GM04504 (cell line): ENCODE measurements around the gene TOP2A.

Experiments
- DNase-seq: peaks from one replicate; pipeline ENCODE4 v3.0.0-alpha.2; 2012; ENCODE audit warnings: low read depth

Gene TOP2A

DNA sequence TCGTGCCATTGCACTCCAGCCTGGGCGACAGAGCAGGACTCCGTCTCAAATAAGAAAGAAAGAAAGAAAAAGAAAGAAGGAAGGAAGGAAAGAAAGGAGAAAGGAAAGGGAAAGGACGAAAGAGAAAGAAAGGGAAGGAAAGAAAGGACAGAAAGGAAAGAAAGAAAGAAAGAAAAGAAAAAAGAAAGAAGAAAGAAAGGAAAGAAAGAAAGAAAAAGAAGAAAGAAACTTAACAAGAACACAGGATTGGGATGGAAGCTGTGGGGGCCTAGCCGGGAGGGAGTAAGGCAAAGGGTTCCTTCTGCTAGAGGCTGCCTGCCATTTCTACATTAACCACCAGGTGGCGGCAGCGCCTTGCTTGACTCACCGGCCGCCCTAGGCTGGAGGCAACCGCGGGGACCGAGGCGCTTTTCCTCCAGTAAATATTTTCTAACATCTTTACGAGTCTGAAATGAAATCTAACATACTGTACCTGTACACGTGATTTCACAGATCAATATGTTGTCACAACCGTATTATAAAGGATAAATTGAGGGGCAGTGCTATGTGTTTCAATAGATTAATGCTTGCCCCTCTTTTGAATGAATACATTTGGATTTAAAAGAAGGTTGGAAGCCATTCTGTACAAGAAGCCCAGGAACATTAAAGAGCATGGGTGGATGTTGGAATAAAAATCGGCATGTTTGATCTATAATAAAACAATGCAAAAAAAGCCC, 59.2 kb downstream of the TOP2A start:
- peak; percentile 70 for DNase-seq

DNA sequence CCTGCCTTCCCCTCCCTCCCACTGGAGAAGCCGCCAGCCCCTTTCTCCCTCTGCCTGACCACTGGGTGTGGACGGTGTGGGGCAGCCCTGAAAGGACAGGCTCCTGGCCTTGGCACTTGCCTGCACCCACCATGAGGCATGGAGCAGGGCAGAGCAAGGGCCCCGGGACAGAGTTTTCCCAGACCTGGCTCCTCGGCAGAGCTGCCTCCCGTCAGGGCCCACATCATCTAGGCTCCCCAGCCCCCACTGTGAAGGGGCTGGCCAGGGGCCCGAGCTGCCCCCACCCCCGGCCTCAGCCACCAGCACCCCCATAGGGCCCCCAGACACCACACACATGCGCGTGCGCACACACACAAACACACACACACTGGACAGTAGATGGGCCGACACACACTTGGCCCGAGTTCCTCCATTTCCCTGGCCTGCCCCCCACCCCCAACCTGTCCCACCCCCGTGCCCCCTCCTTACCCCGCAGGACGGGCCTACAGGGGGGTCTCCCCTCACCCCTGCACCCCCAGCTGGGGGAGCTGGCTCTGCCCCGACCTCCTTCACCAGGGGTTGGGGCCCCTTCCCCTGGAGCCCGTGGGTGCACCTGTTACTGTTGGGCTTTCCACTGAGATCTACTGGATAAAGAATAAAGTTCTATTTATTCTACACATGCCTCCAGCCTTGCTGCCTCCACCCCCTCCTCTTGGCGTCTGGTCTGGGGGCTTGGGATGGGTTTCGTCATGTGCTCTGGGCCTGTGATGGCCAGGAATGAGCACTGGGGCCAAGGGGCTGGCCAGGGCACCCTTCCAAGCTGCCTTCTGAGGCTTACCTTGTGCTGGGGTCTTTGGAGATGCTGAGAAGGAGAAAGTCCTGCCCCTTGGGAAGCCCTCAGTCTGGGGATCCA, 60.5 kb downstream of the TOP2A start:
- no peak for DNase-seq

DNA sequence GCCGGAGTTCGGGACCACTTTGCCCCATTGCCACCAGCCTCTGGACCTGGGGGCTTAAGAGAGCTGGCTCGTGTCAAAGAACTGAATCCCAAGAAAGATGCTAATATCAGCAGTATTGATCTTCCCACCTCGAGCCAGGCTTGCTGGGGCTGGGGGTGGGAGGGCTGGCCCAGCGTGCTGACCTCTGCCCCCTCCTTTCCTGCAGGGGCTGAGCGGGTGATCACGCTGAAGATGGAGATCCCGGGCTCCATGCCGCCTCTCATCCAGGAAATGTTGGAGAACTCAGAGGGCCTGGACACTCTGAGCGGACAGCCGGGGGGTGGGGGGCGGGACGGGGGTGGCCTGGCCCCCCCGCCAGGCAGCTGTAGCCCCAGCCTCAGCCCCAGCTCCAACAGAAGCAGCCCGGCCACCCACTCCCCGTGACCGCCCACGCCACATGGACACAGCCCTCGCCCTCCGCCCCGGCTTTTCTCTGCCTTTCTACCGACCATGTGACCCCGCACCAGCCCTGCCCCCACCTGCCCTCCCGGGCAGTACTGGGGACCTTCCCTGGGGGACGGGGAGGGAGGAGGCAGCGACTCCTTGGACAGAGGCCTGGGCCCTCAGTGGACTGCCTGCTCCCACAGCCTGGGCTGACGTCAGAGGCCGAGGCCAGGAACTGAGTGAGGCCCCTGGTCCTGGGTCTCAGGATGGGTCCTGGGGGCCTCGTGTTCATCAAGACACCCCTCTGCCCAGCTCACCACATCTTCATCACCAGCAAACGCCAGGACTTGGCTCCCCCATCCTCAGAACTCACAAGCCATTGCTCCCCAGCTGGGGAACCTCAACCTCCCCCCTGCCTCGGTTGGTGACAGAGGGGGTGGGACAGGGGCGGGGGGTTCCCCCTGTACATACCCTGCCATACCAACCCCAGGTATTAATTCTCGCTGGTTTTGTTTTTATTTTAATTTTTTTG, 61.6 kb downstream of the TOP2A start:
- no peak for DNase-seq

DNA sequence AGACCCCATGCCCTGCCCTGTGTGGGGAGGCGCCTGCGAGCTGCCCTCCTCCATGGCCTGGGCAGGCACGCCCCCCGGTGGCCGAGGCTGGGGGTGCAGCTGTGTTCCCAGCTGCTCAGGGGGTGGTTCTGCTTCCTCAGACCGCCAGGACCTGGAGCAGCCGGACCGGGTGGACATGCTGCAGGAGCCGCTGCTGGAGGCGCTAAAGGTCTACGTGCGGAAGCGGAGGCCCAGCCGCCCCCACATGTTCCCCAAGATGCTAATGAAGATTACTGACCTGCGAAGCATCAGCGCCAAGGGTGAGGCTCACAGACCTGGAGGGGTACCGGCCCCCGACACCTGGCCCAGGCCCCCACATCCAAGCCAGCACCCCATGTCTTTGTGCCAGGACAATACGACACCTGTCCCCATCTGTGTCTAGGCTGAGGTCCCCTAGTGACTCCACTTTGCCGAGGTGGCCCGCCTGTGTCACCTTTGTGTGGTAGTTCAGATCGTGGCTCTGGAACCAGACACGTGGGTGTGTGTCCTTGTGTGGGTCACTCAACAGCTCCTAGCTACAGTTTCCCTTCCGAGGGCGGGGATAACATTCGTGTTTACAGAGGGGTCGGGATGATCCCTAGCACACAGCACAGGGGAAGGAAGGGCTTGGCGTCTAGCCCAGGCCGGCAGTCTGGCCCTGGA, 62.4 kb downstream of the TOP2A start:
- no peak for DNase-seq

DNA sequence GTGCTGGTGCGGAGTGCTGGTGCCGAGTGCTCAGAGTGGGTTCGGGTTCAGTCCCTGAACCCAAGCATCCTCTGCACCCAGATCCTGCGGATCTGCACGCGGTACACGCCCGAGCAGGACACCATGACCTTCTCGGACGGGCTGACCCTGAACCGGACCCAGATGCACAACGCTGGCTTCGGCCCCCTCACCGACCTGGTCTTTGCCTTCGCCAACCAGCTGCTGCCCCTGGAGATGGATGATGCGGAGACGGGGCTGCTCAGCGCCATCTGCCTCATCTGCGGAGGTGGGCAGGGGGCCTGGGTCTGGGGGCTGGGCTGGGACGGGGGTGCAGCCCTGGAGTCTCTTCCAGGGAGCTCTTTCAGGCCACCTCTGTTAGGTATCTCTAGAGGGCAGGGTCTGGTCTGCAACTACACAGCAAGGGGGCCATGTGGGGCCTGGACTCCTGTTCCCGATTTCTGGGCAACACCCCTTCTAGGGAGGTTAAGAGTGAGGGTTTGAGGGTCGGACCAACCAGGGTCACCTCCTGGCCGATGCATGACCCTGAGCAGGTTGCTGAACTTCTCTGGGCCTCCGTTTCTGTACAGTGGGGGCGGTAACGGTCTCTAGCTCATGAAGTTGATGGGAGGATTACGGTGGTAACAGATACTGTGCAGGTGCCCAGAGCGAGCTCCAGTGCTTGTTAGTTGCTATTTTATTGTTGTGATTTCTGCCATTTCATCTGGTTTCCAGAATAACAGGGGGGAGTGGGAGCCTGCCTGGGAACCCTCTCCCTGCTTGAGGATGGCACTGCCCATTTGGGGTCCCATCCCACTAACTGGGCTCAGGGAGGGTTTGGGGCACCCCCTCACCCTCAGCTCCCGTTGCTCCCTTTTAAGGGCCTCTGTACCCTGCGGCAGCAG, 63.2 kb downstream of the TOP2A start:
- DNase-seq, result no peak

DNA sequence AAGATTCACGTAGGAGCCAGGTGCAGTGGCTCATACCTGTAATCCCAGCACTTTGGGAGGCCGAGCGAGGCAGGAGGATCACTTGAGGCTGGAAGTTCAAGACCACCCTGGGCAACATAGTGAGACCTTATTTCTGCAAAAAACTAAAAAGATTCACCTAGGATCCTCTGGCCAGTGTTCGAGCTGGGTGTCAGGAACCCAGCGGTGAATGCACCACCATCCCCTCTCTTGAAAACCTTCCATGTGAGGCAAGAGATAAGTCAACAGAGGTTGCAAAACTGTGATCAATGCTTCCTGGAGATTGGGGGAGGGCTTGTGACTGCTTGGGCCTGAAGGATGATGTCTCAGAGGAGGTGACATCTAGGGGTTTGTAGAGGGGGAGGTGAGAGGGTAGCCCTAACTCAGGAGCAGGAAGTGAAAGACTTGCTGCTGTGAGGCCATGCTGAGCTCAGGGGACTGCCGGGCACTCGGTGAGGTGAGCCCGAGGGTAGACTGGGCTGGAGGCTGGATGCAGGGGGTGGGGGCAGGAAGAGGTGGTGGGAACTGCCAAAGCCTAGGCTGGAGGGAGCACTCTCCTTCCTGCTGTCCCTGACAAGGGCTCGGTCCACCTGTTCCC, 64.8 kb downstream of the TOP2A start:
- no peak for DNase-seq

DNA sequence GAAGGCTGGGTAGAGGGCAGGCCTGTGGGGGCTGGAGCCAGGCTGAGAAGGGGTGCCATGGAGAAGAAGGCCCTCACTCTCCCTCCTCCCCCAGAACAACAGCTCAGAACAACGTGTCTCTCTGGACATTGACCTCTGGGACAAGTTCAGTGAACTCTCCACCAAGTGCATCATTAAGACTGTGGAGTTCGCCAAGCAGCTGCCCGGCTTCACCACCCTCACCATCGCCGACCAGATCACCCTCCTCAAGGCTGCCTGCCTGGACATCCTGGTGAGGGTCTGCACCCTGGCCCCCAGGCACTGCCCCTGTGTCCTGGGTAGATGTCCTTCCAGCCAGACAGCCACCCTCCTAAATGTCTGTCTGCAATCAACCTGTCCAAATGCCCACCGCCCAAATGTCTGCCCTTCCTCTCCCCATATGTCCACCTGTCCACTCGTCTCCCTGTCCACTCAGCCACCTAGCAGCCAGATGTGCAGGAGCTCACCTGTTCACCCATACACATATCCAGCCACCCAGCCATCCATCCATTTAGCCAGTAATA, 65.4 kb downstream of the TOP2A start:
- no peak for DNase-seq

DNA sequence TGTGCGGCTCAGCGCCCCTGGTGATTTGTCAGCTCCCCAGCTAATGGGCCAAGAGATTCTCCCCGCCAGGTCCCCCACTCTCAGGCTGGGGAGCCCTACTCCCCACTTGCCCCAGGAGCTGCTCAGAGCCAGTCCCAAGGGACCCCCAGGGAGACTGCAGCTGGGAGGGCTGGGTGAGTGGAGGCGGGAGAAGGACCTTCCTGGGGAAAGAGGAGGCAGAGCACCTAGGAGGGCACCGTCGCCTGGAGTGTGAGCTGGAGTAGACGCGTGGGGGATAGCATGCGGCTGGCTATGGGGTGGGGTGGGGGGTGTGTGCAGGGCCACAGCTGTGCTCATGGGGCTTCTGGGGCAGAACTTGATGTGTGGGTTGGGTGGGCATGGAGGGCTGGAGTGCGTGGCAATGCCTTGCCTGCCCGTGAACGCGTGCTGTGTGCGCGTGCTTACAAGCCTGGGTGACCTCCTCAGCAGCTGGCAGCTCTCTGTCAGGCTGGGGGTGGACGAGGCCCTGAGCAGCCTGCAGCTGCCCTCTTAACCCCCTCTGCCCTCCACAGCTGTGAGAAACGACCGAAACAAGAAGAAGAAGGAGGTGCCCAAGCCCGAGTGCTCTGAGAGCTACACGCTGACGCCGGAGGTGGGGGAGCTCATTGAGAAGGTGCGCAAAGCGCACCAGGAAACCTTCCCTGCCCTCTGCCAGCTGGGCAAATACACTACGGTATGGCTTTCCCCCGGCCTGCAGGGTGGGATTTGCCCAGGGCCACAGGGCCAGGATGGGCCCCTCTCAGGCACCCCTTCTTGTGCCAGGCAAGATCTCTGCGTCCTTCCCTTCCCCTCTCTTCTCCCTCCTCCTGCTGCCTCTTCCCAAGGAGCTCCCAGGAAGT, 66.1 kb downstream of the TOP2A start:
- no peak for DNase-seq

DNA sequence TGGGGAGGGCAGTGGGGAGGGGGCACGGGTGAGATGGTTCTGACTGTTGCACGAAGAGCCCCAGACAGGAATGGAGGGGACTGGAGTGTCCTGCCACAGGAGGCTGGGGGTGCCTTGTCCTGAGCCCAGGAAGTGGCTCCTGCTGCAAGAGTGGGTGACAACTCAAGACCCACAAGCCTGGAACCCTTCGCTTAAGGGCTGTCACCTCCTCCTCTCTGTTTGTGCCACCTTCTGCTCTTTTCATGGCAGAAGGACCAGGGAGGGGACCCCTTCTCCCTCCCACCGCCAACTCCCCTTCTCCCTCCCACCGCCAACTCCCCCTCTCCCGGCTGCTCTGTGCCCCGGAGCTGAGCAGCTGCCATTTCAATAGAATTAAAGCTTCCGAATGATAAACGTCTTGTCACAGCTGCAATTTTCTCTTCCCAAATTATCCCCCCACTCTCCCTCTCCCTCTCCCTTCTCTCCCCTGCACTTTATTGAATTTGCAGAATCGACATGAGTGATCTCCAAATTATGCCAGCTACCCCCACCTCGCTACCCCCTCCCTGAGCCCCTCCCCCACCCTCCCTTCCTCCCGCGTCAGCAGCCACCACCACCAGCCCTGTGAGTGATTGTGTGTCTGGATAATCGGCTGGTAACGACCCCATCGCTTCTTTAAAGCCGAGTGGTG, 66.9 kb downstream of the TOP2A start:
- DNase-seq, result no peak

DNA sequence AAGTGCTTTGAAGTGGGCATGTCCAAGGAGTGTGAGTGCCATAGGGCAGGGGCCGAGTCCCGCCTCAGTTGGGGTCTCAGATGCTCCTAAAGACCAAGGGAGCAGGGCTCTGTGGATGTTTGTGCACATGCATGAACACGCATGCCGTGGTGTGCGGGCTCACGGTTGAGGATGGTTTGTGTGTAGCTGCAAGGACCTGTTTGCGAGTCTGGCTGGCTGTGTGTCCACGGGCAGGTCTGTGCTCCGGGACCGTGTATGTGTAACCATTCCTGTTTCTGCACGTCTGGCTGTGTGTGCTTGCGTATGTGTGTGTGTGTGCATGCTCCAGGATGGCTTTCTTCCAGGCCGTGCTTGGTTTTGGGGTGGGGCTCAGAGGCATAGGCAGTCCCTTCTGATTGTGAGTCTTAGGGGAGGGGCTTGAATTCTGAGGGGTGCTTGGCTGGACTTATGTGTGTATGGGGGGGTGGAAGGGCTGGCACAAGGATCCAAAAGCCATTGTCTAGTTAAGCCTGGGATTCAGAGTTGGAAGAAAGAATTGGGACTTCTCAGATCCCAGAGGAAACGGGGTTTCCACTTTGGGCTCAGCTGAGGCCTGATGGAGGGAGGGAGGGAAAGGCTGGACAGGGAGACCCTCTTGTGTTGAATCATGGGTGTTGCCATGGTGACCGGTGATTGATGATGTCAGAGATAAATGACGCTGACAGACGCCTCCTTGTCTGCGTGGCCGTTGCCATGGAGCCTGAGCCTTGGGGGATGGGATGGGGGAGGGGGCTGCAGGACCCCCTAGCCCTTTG, 67.6 kb downstream of the TOP2A start:
- no peak for DNase-seq

DNA sequence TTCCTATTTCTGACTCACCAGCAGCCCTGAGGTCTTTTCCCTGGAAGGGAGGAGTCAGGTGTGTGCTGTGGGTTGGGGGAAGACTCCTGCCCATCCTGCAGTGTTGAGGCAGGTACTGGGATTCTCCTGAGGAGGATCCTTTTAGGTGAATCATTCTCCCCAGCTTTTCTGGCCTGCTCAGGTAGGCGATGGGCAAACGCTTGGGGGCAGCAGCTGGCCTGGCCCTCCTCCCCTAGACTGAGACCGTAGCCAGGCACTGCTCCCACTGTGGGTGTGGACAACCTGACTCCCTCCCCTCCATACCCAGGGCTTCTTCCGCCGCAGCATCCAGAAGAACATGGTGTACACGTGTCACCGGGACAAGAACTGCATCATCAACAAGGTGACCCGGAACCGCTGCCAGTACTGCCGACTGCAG, 68.2 kb downstream of the TOP2A start:
- DNase-seq, result no peak

DNA sequence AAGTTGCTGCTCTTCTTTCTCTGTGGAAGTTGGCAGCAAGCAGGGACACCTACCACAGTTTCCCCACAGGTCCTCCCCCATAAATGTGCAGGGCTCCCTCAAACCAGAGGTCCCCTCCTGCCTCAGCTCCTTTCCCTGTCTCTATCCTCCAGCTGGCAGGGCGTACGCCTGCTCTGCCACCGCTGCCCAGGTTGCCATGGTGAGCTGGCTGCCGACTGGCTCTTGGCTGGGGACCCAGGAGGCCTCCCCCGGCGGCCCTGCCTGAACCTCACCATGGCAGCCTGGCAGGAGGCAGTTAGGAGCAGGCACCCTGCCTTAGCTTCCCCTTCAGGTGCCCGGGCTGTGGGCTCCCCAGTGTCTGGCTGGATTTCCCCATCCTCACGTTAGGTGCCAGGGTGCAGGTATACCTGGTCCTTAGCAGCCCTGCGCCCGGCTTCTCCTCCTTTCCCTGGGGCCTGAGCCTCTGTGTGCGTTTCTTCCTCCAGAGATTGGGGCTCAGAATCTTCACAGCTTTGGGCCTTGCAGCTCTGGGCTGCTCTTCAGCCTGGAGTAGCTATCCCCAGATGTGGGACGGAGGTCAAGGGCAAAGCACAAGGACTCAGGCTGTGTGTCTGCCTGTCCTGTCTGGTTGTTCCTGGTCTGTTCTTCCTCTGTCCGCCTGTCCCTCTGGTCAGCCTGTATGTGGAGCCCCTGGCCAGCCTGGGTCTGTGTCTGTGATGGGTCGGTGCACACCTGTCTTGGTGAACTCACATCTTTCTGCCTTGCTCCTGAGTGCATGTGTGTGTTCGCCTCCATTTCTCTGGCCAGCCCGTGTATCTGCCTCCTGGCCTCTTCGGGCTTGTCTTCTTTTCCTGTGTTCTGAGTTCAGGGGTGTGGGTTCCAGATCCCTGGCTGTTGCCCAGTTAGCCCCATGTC, 68.9 kb downstream of the TOP2A start:
- DNase-seq, result no peak

DNA sequence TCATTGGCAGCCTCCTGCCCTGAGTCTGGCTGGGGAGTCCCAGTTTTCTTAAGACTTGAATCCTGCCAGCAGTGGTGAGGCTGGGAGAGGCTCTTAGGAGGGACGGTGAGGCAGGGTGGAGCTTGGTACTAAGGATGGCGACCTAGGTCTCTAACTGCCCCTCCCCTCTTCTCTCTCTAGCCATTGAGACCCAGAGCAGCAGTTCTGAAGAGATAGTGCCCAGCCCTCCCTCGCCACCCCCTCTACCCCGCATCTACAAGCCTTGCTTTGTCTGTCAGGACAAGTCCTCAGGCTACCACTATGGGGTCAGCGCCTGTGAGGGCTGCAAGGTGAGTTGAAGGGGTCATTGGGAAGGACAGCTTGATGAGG, 69.6 kb downstream of the TOP2A start:
- no peak for DNase-seq

DNA sequence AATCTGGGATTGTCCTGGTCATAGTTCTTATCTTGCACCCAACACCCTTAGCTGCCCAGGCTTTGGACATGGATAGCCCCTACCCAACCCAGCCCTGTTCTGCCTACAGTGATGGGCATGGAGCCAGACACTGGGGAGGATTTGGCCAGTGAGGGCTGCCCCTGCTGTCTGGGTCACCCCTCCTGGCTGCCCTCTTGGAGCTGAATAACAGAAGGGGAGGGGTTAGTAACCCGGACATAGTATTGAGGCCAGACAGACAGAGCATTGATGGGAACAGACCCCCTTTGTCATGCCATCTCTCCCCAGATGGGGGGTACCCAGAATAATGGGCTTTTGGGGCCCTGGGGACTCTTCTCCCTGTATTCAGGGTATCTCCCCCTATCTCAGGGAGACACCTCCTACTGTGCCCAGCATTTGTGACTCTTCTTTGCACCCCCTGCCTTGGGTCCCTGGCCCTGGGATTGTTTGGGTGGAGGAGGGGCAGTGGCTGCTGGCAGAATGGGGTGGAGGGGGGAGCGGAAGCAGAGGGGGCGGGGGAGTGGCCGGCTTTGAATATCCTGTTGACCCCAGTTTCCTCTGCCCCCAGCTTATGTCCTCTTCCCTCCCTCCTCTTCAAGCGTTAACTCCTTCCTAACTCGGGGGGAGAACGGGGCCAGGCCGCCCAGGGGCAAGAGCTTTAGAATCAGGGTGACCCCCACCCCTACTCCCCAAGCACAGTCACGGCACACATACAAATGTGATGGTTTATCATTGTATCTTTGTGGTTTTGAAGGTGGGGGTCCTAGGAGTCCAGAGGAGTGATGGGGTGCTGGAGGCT, 70.2 kb downstream of the TOP2A start:
- no peak for DNase-seq

DNA sequence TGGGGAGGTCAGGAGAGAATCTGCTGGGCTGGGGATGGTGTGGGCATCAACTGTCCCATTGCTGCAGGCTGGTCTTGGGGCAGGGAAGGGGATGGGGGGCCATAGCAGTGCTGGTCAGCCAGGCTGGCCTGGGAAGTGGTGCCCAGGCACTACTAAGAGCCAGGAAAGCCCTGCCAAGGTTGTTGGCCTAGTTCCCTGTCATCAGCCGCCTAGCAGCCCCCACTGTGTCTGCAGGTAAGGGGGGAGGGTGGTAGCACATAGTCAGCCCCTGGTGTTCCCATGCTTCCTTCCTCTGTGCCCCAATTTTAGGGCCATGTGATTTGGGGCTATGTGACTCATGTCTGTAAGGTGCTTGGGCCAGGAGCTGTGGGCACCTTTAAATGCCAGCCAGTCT, 70.9 kb downstream of the TOP2A start:
- no peak for DNase-seq
